G401 (cell line): ENCODE results near the gene CCDC88B. TPM values are rescaled to one million over a fixed set of nuclear protein-coding genes. Genes with fewer than 3 reads are reported as not detected.

Experiments used
- DNase-seq: peaks from one replicate; pipeline ENCODE4 v3.0.0-alpha.2; 2015; ENCODE audit warnings: low spot score
- in situ Hi-C: cut with HindIII; loops from 2 replicates; pipeline ENCODE4 v1.10.0; 2016; ENCODE audit warnings: low sequenced_read_pairs, mixed read lengths
- total RNA-seq: library from RNA; depleted of rRNA; stranded (reverse); fragments of >200 nt; shearing (Covaris generic); gene quantifications from 2 replicates; pipeline ENCODE4 v1.2.3, GENCODE V29; 2014

CCDC88B gene
- total RNA-seq, 1 experiment from 2014 or later: 15.1 TPM

DNA sequence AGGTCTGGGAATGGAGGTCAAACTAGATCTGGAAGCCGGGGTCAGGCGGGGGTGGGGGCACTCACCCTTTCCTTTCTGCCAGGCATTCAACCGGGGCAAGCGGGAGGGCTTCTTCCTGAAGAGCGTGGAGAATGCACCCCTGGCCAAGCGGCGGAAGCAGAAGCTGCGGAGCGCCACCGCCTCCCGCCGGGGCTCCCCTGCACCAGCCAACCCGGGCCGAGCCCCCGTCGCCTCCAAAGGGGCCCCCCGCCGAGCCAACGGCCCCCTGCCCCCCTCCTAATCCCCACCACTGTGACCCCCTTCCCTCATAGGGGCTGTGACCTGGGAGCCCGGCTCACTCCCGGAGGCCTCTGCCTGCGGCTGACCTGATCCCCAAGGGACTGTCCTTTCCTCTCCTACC is 31.2 kb downstream of the CCDC88B start:
- no peak for DNase-seq
- in situ Hi-C loops: no loop called here

DNA sequence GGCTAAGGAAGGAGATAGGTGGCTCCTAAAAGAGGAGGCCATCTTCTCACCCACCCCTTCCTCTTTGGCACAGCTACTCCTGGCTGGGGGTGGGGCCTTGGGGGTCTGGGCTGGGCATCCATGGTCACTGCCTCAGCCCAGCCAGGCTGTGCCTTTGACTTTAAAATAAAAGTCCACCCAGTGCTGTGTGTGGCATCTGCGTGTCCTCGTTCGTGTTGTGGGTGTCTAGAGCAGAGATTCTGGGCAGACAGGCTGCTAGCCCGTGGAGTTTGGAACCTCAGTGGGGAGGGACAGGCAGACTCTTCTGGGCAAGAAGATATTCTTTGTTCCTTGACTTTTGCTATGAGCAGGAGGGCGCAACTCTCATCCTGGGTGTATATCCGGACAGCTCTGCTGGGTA is 32.0 kb downstream of the CCDC88B start:
- no peak for DNase-seq
- in situ Hi-C loops: no loop called here

DNA sequence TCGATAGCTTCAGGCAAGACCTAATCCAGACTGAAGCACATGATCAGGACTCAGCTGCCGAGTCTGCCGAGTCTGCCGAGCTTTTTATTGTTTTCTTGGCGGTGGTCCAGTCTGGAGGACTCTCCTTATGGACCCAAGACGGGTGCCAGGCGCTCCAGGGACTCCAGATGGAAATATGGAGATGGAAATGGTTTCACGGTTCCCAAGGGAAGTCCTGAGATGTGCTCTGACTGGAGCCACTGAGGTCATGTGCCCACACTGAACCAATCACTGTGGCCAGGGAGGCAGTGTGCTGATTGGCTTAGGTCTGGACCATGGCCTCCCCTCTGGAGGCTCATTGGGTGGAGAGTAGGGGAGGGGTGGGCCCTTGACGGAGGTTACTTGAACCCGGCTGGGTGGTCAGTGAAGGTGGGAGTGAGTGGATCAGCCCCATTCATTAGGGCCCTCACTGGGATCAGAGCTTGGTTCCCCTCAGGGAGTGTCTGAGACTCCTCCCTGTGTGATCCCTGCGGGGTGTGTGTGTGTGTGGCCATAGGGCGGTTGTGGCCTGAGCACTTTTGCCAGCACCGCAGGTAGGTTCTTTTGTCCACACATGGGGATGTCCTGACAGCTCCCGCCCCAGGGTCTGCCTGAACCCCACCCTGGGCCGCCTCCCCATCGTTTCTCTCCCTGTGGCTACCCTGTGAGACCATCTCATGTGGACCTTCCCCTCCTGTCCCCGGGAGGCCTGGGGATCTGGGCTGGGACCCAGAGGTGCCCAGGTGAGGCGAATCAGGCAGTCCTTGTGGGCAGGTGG is 33.0 kb downstream of the CCDC88B start:
- in situ Hi-C loops: no loop called here
- peak; percentile 100 for DNase-seq

DNA sequence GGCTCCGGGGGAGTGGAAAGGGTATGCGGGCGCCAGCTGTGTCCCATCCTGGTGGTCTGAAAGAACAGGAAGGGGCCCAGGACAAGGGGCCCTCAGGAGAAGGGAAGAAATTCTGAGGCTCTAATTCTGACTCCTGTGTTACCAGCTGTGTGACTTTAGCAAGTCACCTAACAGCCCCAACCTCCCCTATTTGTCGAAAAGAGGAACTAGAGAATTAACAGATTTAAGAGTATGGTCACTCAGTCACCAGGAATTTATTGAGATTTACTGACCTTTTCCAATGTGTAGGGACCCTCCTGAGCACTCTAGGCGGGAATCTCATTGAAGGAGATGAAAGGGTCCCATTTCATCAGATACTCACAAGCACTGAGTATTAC is 33.6 kb downstream of the CCDC88B start:
- in situ Hi-C loops: no loop called here
- DNase-seq: no peak

DNA sequence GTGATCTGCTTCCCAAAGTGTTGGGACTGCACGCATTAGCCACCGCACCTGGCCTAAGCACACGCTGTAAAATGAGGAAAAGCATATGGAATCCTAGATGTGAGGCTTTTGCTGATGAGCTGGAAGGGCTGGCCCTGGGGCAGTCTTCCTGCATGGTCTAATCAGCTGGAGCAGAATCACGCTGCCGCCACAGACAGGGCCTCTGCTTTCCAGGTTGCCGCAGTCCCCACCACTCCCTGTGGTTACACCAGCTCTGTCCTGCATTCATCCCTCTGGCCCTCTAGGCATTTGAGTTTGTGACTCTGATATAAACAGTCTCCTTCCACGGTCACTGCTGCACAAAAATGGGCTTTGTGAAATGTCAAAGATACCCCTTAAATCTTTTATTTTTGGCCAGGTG is 36.1 kb downstream of the CCDC88B start:
- DNase-seq: no peak

DNA sequence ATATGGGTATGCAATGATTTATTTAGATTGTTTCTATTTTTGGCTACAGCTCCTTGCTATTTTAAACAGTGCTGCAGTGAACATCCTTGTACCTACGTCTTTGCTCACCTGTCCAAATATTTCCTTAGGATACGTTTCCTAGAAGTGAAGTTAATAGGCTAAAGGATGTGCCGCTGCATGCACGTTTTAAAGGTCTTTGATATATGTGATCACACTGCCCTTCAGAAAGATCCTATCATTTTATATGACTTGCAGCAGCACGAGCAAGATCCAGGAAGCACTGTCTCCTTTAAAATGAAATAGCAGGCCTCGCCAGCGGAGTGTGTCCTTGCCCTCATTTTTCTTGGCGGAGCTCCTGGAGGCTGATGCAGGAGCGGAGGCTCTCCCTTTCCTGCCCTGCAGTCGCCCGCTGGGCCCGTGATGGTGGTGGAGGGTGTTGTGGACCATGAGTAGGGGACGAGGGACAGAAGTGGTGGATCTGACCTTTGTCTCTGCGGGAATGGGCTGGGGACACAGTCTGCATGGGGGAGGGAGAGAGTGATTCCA is 38.4 kb downstream of the CCDC88B start:
- in situ Hi-C loops: no loop called here
- DNase-seq: peak; percentile 96

More for the DNA sequence above, 36.1 kb downstream of the CCDC88B start:
- in situ Hi-C loops: no loop called here

DNA sequence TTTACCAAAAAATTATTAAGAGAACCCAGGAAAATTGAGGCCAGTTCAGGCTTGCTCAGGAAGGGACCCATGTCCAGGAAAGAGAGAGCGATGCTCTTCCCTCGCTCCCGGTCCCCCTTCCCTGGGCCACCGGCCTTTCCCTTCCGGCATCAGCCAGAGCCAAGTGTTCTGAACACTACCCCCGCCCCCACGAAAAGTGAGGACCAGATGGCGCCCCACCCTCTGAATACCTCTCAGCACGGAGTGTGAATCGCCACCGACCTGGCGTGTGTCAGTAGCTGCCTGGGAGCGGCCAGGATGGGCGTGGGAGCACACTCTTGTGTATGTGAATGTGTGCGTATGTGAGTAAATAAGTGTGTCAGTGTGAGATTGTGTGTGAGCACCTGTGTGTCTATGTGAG is 39.2 kb downstream of the CCDC88B start:
- in situ Hi-C loops: no loop called here
- peak; percentile 95 for DNase-seq

DNA sequence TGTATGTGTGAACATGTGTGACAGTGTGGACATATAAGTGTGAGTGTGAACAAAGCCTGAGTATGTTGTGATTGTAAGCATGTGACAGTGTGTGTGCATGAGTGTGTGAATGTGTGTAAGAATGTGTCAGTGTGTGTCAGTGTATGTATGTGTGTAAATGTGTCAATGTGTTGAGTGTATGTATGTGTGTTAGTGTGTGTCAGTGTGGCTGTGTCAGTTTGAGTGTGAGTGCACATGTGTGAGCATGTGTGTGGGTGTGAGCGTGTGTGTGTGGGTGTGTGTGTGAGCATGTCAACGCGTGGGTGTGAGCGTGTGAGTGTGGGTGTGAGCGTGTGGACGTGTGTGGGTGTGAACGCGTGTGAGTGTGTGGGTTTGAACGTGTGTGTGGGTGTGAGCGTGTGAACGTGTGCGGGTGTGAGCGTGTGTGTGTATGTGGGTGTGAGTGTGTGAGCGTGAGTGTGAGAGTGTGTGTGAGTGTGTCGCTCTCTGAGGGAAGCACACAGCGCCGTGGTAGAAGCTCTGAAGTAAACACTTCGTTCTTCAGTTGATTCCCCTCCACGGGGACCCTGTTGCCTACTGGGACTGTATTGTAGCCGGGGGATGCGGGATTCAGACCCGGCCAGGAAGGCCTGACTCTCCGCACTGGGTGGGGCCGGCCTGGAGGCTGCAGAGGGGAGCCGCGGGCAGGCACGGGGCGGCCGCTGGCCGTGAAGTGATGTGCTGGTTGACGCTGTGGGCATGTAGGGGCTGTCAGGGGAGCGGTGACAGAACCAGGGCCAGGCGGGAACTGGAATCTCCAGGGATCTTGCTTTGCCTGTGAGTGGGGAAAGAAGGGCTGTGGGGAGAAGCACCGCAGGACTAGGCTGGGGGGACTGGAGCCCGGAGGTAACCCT is 40.1 kb downstream of the CCDC88B start:
- in situ Hi-C loops: no loop called here
- DNase-seq: no peak

DNA sequence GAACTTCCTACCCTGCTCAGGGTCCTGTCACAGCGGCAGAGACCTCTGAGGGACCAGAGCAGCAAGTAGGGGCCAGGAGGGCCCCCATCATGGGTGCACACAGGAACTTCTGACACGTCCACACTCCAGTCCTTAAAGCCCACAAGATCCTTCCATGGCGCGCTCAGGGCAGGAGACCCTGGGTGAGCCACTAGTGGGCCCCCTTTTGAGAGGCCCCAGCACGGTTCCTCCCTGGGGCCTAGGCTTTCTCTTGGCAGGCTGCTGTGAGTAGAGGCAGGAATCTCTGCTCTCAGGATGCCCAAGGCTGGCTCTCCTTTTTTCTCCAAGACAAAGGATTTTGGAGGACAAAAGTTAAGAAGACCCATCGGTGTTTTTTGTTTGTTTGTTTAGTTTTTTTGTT is 41.3 kb downstream of the CCDC88B start:
- in situ Hi-C loops: no loop called here
- no peak for DNase-seq

DNA sequence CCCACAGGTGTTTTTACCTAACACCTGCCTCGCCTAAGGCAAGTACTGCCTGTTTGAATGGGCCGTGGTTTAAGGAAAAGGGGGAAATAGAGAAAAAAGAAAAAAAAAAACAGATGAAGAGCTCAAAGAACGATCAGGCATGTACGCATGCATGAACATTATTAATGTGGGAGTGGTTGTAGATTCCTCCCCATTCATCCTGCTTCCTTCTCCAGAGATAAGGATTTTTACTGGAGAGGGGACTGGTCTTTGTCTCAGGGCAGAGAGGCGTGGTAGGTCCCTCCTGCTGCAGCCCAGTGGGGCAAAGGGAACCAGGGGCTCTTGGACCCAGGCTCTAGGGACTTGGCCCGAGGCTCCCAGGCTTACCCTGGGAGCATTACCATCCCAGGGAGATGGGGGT is 42.0 kb downstream of the CCDC88B start:
- in situ Hi-C loops: no loop called here
- no peak for DNase-seq

DNA sequence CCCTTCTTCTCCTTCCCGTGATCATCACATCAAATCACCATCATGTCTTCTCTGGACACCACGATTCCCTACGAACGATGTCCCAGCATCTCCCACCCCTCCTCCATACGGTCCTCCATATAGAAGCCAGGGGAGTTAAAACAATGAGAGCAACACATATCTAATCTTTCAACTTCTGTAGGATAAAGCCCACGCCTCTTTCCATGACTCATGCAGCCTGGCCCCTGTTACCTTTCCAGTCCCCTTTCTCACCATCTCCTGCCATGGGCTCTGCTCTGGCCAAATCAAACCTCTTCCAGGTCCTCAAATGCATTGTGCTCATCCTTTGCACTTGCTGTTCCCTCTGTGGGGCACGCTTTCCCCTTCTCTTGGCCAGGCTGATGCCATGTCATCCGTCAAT is 42.6 kb downstream of the CCDC88B start:
- peak; percentile 47 for DNase-seq
- in situ Hi-C loops: no loop called here

DNA sequence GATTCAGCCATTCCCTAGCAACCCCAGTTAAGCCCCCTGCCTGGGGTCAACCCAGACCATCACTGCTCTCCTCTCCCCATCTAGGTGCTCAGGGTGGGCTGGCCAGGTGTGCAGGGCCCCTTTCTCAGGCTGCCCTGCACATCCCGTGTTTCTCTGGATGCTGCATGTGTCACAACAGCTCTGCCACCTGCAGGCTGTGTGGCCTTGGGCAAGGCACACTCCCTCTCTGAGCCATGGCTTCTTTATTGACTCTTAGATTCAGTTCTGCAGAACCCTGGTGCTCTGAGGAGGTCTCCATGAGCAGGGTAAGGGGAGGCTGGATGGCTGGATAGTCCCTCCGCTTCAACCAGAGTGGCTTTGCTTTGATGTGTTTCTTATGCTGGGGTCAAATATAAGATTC is 43.6 kb downstream of the CCDC88B start:
- DNase-seq: no peak
- in situ Hi-C loops: no loop called here

DNA sequence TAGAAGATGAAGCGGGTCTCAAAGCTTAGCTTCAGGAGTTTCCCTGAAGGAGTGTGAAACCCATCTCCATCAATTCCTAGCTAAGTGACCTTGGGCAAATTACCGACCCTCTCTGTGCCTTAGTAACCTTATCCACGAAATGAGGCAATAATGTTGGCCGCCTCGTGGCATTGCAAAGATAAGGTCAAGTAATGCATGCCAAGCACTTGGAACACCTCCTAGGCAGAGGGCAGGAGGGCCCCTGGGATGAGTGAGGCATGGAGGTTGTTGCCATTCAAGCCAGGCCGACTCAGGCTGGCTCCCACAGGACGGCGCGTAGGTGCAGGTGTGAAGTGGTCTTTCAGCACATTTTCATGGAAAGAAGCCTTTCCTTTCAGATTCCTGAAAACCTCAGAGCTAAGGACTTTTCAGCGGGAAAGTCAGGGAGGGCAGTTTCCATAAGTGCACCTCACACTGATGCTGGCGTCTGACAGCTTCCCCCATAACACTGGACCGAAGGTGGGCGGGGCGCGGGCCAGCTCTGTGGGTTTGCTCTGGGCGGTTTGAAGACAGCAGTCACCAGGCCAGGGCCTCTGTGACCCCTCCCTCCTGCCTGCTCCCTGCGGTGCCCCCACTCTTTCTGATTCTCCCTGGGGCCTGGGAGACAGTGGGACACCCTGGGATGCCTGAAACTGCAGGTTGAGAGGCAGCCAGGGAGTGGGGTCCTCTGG is 44.2 kb downstream of the CCDC88B start:
- DNase-seq: no peak
- in situ Hi-C loops: no loop called here

DNA sequence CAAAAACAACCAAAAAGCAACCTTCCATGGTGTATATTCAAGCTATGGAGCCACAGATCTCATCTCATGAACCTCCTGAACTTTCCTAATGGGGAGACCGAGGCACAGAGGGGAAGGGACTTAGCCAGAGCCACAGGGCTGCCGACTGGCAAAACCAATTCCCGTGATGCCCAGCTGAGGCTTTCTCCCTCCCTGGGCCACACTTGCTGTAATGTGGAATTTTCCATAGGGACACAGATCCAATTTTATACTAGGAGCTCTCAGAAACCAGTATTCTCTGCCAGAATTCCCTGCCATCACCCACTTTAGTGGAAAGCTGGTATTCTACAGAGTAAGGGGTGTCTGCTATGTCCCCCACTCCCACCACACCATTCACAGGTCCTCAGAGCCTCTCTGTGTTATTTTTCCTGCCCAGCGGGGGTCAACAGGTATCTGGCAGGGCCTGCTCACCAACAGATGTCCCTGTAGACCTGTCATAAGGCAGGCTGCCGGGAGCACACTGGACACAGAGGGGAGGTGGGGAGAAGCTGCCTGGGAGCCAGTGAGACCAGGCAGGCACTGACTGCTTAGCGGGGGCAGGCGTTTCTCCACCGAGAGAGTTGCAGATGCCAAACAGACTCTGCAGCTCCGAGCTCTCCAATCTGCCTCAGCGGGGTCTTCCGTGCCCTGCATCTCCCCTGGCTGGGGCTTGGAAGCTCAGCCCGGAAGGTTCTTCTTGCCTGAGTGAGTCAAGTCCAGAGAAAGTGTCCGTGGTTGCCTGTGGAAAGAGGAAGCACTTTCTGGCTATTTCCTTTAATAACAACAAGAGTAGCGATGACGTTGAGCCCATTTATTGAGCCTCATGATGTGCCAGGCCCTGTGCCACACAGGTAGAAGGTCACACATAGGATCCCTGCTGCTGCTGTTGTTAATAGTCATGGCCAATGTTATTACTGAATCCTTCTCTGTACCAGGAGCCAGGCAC is 45.3 kb downstream of the CCDC88B start:
- in situ Hi-C loops: no loop called here
- DNase-seq: peak; percentile 96

DNA sequence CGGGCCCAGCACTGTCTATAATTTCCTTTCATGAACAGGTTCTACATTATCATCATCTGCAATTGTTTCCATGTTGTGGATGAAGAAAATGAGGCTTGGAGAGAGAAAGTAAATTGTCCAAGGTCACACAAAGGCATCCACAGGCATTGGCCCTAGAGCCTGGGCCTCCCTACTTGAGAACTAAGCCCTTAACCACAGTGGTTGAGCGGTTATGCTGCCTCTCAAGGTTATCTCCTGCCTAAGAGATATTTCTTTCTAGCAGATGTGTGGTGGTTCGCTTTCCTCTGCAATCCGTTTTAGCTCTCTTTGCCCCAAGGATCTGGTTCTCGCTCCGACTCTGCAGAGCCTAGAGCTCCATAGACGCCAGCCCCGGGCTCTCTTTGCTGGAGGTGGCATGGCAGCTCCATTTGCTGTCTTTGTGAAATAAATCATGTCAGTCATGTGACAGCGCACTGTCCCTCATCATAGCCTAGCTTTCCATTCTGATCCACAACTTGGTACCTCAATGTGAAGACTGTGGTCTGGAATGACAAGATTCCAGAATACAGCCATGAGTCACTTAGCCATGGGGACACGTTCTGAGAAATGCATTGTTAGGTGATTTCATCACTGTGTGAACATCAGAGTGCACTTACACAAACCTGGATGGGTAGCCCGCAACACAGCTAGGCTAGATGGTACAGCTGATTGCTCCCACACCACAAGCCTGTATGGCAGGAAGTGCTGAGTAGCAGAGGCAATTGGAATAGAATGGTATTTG is 46.1 kb downstream of the CCDC88B start:
- in situ Hi-C loops: no loop called here
- DNase-seq: no peak

DNA sequence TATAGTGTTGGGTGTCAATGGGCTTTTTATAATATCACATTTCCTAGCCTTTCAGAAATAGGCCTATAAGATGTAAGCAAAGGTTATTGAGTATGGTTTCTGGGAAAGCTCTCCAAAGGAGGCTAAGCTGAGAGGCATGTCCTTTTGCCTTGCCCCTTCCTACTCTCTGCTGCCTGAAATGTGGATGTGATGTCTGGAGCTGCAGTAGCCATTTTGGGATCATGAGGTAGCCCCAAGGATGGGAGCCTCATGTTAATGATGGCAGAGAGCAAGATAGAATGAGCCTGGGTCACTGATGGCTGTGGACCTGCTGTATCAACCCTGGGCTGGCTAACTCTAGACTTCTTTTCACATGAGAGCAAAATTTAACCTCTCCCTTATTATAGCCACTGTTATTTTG is 47.9 kb downstream of the CCDC88B start:
- in situ Hi-C loops: no loop called here
- DNase-seq: no peak

DNA sequence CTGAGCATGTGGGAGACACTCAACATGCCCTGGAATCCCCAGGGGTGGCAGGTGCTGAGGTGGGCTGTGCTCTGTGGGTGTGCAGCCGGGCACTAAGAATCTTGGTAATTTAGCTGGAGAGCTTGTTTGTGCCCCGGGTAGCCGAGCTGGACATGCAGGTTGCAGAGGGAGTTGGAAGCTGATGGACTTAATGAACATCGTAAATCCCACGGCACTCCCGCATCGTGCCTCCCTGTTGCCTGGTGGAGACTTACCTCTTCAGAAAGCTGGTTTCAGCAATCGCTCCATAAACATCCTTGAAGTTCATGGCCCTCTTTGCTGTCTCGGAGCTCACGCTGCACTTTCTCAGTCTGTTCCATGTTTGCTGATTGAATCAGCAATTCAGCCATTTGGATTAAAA is 48.9 kb downstream of the CCDC88B start:
- DNase-seq: no peak
- in situ Hi-C loops: no loop called here

DNA sequence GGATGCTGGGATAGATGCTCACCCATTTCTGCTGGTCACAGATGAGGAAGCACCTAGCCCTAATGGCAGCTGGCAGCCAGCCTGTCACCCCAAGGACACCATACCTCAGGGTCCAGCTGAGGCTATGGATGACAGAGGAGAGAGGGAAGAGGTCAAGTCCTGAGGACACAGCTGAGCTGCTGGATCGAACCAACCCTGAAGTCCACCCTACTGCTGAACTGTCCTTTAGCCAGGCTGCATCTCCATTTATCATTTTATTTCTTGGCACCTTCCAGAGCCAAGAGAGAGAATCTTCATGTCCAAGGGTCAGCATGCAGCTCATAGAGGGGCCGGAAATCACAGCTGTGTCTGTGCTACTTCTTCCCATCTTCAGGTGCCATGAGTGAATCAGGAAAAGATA is 49.8 kb downstream of the CCDC88B start:
- no peak for DNase-seq

More for the DNA sequence above, 49.8 kb downstream of the CCDC88B start:
- in situ Hi-C loops: no loop called here
